H1 (cell line): Measurements from ENCODE around the gene CLDN12. TPM values are rescaled to one million over a fixed set of nuclear protein-coding genes. Genes with fewer than 3 reads are reported as not detected.

Source experiments
- CTCF ChIA-PET: fragments of 300-600 bp; sonication (Branson Sonifier 250); formaldehyde crosslinking; loops from one replicate; lab custom pipeline; 2021; ENCODE audit not compliant: partially characterized antibody; lab: Charles Lee
- POLR2A ChIA-PET: fragments of 300-600 bp; sonication (Branson Sonifier 250); formaldehyde crosslinking; loops from one replicate; lab custom pipeline; 2021; ENCODE audit warnings: inconsistent platforms; ENCODE audit not compliant: partially characterized antibody; lab: Charles Lee
- DNase-seq, 2 experiments: peaks; one replicate each; pipeline versions ENCODE4 v3.0.0 to v3.0.0-alpha.2; 2010 to 2022; ENCODE audit warnings: low spot score in 2 of 2, low read depth in 1 of 2, mixed read lengths in 1 of 2
- FAIRE-seq: peaks from 2 replicates; lab custom pipeline; 2011; peaks lifted over from hg19 to GRCh38; lab: Jason Lieb, UNC
- H2AFZ ChIP-seq: 2 replicates; pipeline ENCODE4 v1.8.1; 2012; ENCODE audit warnings: low read length, inconsistent platforms
- H2AK5ac ChIP-seq: 2 replicates; pipeline ENCODE4 v1.6.1; 2013; ENCODE audit warnings: low read depth, low read length
- H2BK120ac ChIP-seq: replicated peaks from 2 replicates; pipeline ENCODE3; 2013; ENCODE audit warnings: low read depth, low read length, inconsistent platforms
- H2BK12ac ChIP-seq: 2 replicates; pipeline ENCODE4 v1.6.1; 2013; ENCODE audit warnings: low read depth, low read length
- H2BK15ac ChIP-seq: 2 replicates; pipeline ENCODE4 v1.6.1; 2013; ENCODE audit warnings: low read length
- H2BK20ac ChIP-seq: 2 replicates; pipeline ENCODE4 v1.6.1; 2013; ENCODE audit warnings: low read length
- H2BK5ac ChIP-seq: 2 replicates; pipeline ENCODE4 v1.6.1; 2013; ENCODE audit warnings: low read depth, low read length
- H3K14ac ChIP-seq: 2 replicates; pipeline ENCODE4 v1.6.1; 2013; ENCODE audit warnings: inconsistent platforms; ENCODE audit not compliant: insufficient read length
- H3K18ac ChIP-seq: 2 replicates; pipeline ENCODE4 v1.6.1; 2013; ENCODE audit warnings: low read length; ENCODE audit errors: extremely low read depth
- H3K23ac ChIP-seq: 2 replicates; pipeline ENCODE4 v1.6.1; 2013; ENCODE audit warnings: inconsistent platforms; ENCODE audit not compliant: insufficient read length
- H3K23me2 ChIP-seq: 2 replicates; pipeline ENCODE4 v1.6.1; 2013; ENCODE audit warnings: low read depth, low read length
- H3K27ac ChIP-seq: 2 replicates; pipeline ENCODE4 v1.6.1; 2011; ENCODE audit warnings: low read depth, low read length, inconsistent platforms
- H3K27me3 ChIP-seq, 4 experiments: replicated peaks in 1 of 4; 1 replicate in 1 of 4; 2 replicates in 3 of 4; pipeline versions ENCODE4 v1.6.1 to v1.8.1; 2011 to 2013; ENCODE audit warnings: low read length in 3 of 4, mild to moderate bottlenecking in 3 of 4, inconsistent platforms in 2 of 4, mixed read lengths in 2 of 4, moderate library complexity in 1 of 4; ENCODE audit not compliant: control insufficient read depth in 3 of 4, insufficient read depth in 3 of 4; ENCODE audit errors: extremely low read depth in 1 of 4
- H3K36me3 ChIP-seq, 4 experiments: 2 replicates each; pipeline versions ENCODE4 v1.6.1 to v1.8.1; 2011 to 2013; ENCODE audit warnings: mild to moderate bottlenecking in 4 of 4, low read length in 3 of 4, moderate library complexity in 2 of 4, control low read depth in 1 of 4, inconsistent platforms in 1 of 4; ENCODE audit not compliant: insufficient read depth in 4 of 4, control insufficient read depth in 2 of 4
- H3K4ac ChIP-seq: replicated peaks from 2 replicates; pipeline ENCODE3; 2013; ENCODE audit warnings: low read length, low read depth, mixed read lengths, inconsistent platforms; ENCODE audit not compliant: insufficient read length
- H3K4me1 ChIP-seq, 4 experiments: replicated peaks in 1 of 4; 1 replicate in 1 of 4; 2 replicates in 3 of 4; pipeline versions ENCODE4 v1.6.1 to v1.8.1; 2011 to 2013; ENCODE audit warnings: low read length in 3 of 4, inconsistent platforms in 2 of 4, mixed read lengths in 1 of 4; ENCODE audit not compliant: insufficient read depth in 4 of 4, control insufficient read depth in 3 of 4
- H3K4me2 ChIP-seq, 2 experiments: 2 replicates each; pipeline versions ENCODE4 v1.6.1 to v1.8.1; 2011 to 2013; ENCODE audit warnings: low read depth in 2 of 2, low read length in 2 of 2, control low read depth in 1 of 2, inconsistent platforms in 1 of 2, mild to moderate bottlenecking in 1 of 2; ENCODE audit not compliant: insufficient read depth in 1 of 2
- H3K4me3 ChIP-seq, 4 experiments: fragments of 200-600, 300-600 bp in 1 of 4; sonication (generic), shearing (Covaris generic), sonication (Bioruptor Twin) in 1 of 4; 2 replicates each; pipeline versions ENCODE4 v1.5.1 to v1.8.1; 2011 to 2016; ENCODE audit warnings: low read length in 4 of 4, low read depth in 3 of 4, control low read depth in 2 of 4, inconsistent platforms in 2 of 4, mild to moderate bottlenecking in 2 of 4, mixed read lengths in 1 of 4, moderate library complexity in 1 of 4; ENCODE audit not compliant: insufficient read depth in 2 of 4; ENCODE audit errors: extremely low read depth in 1 of 4
- H3K56ac ChIP-seq: replicated peaks from 2 replicates; pipeline ENCODE3; 2013; ENCODE audit warnings: low read depth, mild to moderate bottlenecking, mixed read lengths, low read length, inconsistent platforms; ENCODE audit not compliant: insufficient read length
- H3K79me1 ChIP-seq: 2 replicates; pipeline ENCODE4 v1.6.1; 2013; ENCODE audit warnings: low read depth, low read length, control low read depth
- H3K79me2 ChIP-seq, 2 experiments: 2 replicates each; pipeline versions ENCODE4 v1.6.1 to v1.8.1; 2012 to 2013; ENCODE audit warnings: low read length in 2 of 2, mild to moderate bottlenecking in 2 of 2, inconsistent platforms in 1 of 2; ENCODE audit not compliant: insufficient read depth in 2 of 2, control insufficient read depth in 1 of 2
- H3K9ac ChIP-seq, 4 experiments: replicated peaks in 1 of 4; 1 replicate in 1 of 4; 2 replicates in 3 of 4; pipeline versions ENCODE4 v1.6.1 to v1.8.1; 2011 to 2013; ENCODE audit warnings: low read depth in 3 of 4, low read length in 3 of 4, control low read depth in 2 of 4, mild to moderate bottlenecking in 2 of 4, moderate library complexity in 2 of 4, inconsistent platforms in 1 of 4; ENCODE audit errors: extremely low read depth in 1 of 4
- H3K9me3 ChIP-seq, 2 experiments: 2 replicates each; pipeline versions ENCODE4 v1.6.1 to v1.8.1; 2012 to 2013; ENCODE audit warnings: mild to moderate bottlenecking in 2 of 2, moderate library complexity in 2 of 2, control low read depth in 1 of 2, inconsistent platforms in 1 of 2, low read depth in 1 of 2, low read length in 1 of 2, mixed read lengths in 1 of 2; ENCODE audit not compliant: insufficient read depth in 2 of 2
- H4K20me1 ChIP-seq, 2 experiments: replicated peaks in 1 of 2; 2 replicates each; pipeline versions ENCODE3 to v1.8.1; 2011 to 2013; ENCODE audit warnings: inconsistent platforms in 2 of 2, low read length in 2 of 2, mild to moderate bottlenecking in 1 of 2; ENCODE audit not compliant: insufficient read depth in 2 of 2, control insufficient read depth in 1 of 2
- H4K5ac ChIP-seq: 2 replicates; pipeline ENCODE4 v1.6.1; 2013; ENCODE audit warnings: low read length, low read depth, mixed read lengths, inconsistent platforms; ENCODE audit not compliant: insufficient read length
- H4K8ac ChIP-seq: 2 replicates; pipeline ENCODE4 v1.8.0; 2013; ENCODE audit warnings: mild to moderate bottlenecking, moderate library complexity, low read length, inconsistent platforms; ENCODE audit not compliant: insufficient read depth; ENCODE audit errors: extremely low read depth
- H4K91ac ChIP-seq: replicated peaks from 2 replicates; pipeline ENCODE3; 2013; ENCODE audit warnings: low read length, mixed read lengths, inconsistent platforms; ENCODE audit not compliant: insufficient read length
- ASH2L ChIP-seq: fragments of 200-600, 300-600 bp; sonication (generic); IDR thresholded peaks from one replicate; pipeline ENCODE4 v1.7.1; 2017; ENCODE audit warnings: low read length
- BACH1 ChIP-seq: IDR thresholded peaks from 2 replicates; pipeline ENCODE4 v1.6.1; 2012; ENCODE audit warnings: low read length, improper control_type of control experiment
- BCL11A ChIP-seq, 2 experiments: IDR thresholded peaks; one replicate each; pipeline ENCODE4 v1.6.1; 2011; ENCODE audit warnings: low read depth in 2 of 2, low read length in 2 of 2, mild to moderate bottlenecking in 2 of 2
- BRCA1 ChIP-seq: IDR thresholded peaks from 2 replicates; pipeline ENCODE4 v1.6.1; 2012; ENCODE audit warnings: low read depth, low read length, improper control_type of control experiment
- FOSL1 ChIP-seq: IDR thresholded peaks from 2 replicates; pipeline ENCODE4 v1.6.1; 2011; ENCODE audit warnings: mild to moderate bottlenecking, low read depth, low read length, moderate library complexity; ENCODE audit not compliant: insufficient read depth
- GTF2F1 ChIP-seq: IDR thresholded peaks from 2 replicates; pipeline ENCODE4 v1.6.1; 2012; ENCODE audit warnings: low read depth, low read length, improper control_type of control experiment, borderline replicate concordance
- HDAC6 ChIP-seq: IDR thresholded peaks from one replicate; pipeline ENCODE4 v1.7.1; 2012; ENCODE audit warnings: low read depth, mild to moderate bottlenecking, inconsistent platforms, low read length, moderate library complexity
- JUND ChIP-seq: IDR thresholded peaks from 2 replicates; pipeline ENCODE4 v1.6.1; 2011; ENCODE audit warnings: mild to moderate bottlenecking, improper control_type of control experiment, low read length
- NRF1 ChIP-seq: IDR thresholded peaks from 2 replicates; pipeline ENCODE4 v1.6.1; 2011; ENCODE audit warnings: mild to moderate bottlenecking, low read depth, low read length, improper control_type of control experiment
- POLR2A ChIP-seq, 2 experiments: IDR thresholded peaks; 1 replicate in 1 of 2; 2 replicates in 1 of 2; pipeline ENCODE4 v1.6.1; 2011; ENCODE audit warnings: low read depth in 2 of 2, low read length in 2 of 2, mild to moderate bottlenecking in 2 of 2; ENCODE audit errors: control extremely low read depth in 1 of 2
- POU5F1 ChIP-seq: IDR thresholded peaks from 2 replicates; pipeline ENCODE4 v1.6.1; 2011; ENCODE audit warnings: low read depth, mild to moderate bottlenecking, low read length, moderate library complexity
- SP2 ChIP-seq: IDR thresholded peaks from 2 replicates; pipeline ENCODE4 v1.6.1; 2012; ENCODE audit warnings: mild to moderate bottlenecking, low read length, inconsistent platforms
- SRF ChIP-seq: IDR thresholded peaks from 2 replicates; pipeline ENCODE4 v1.6.1; 2011; ENCODE audit warnings: mild to moderate bottlenecking, low read depth, low read length, moderate library complexity
- SUZ12 ChIP-seq: fragments of 200-600 bp; sonication (generic); IDR thresholded peaks from 2 replicates; pipeline ENCODE4 v1.6.1; 2012; ENCODE audit warnings: mild to moderate bottlenecking, inconsistent platforms, low read length, moderate library complexity, mixed read lengths
- TBP ChIP-seq: IDR thresholded peaks from 2 replicates; pipeline ENCODE4 v1.6.1; 2011; ENCODE audit warnings: low read depth, low read length, improper control_type of control experiment
- YY1 ChIP-seq: IDR thresholded peaks from 2 replicates; pipeline ENCODE4 v1.6.1; 2011; ENCODE audit warnings: low read depth, mild to moderate bottlenecking, low read length
- polyA plus RNA-seq, 7 experiments: library from polyadenylated mRNA; depleted of rRNA in 3 of 7; stranded (reverse) in 5 of 7; unstranded in 2 of 7; fragments of >200 nt in 5 of 7; fragments of 200-250 nt in 2 of 7; gene quantifications; 1 replicate in 5 of 7; 2 replicates in 1 of 7; 4 replicates in 1 of 7; pipeline versions ENCODE4 v1.2.1 to v1.2.3, GENCODE V29; 2011 to 2013; ENCODE audit warnings: missing spikeins in 2 of 7, mixed read lengths in 2 of 7
- total RNA-seq: library from RNA; stranded (reverse); fragmentation: NEBNext Ultra II Directional; extraction: Animal tissue kit (Norgen Biotek cat#: 25700); gene quantifications from 2 replicates; pipeline ENCODE4 v1.2.1, GENCODE V29; 2021

The CLDN12 gene
- total and polyA plus RNA-seq, 2 of the 8 experiments (the other 6 are each of a cell fraction or from before 2014, with no cell fraction given): 49.2 to 127 TPM

DNA sequence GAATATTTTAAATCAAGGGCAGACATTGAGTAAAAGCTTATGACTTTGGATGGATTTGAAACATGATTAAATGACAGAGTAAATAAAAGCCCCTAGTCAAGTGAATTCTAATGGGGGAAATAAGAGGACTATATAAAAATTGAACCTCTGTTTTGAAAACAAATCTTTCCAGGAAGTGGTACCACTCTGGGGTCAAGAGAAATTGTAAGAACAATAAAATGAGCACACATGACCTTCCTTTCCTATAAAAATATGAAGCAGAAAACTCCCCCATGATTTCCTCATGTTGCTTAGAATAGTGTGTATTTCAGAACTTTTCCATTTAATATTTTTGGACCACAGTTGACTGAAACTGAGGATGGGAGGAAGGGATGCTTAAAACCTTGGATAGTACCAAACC, 12.3 kb upstream of the CLDN12 start:
- Histone ChIP-seq H2AK5ac (no peak overlapping the region), H4K8ac (no peak overlapping the region), H2BK12ac (no peak overlapping the region), H3K36me3 (no peaks in the 10 kb centered on the region), H2BK5ac (no peak overlapping the region), H3K4me1 (no peaks in the 10 kb centered on the region), H3K4me2 (no peak overlapping the region), H4K20me1 (no peaks in the 10 kb centered on the region), H3K4ac (no peak overlapping the region), H3K27me3 (no peaks in the 10 kb centered on the region), H3K23ac (no peak overlapping the region), H2BK15ac (no peak overlapping the region), H3K79me1 (no peaks in the 10 kb centered on the region), H3K4me3 (no peak overlapping the region), H3K18ac (no peak overlapping the region), H4K5ac (no peak overlapping the region), H3K14ac (no peak overlapping the region), H3K23me2 (no peaks in the 10 kb centered on the region; the same call in 1 of the 2 replicates), H3K9me3 (no peaks in the 10 kb centered on the region; a peak in 1 of 4 replicates), H2BK120ac (no peak overlapping the region), H2AFZ (no peak overlapping the region), H3K9ac (no peak overlapping the region), H4K91ac (no peak overlapping the region), H3K79me2 (no peaks in the 10 kb centered on the region), H3K27ac (no peak overlapping the region), H3K56ac (no peak overlapping the region), H2BK20ac (no peak overlapping the region)
- TF ChIP-seq SUZ12 (no peak), POU5F1 (no peak), HDAC6 (no peak), TBP (no peak), POLR2A (IDR thresholded peaks at IDR 0.05; ENCODE audit: control extremely low read depth in 1 of 2, low read depth in 2 of 2, low read length in 2 of 2) (no peak), YY1 (no peak), SP2 (no peak), BACH1 (no peak), JUND (no peak), BCL11A (IDR thresholded peaks at IDR 0.05; ENCODE audit: low read depth in 2 of 2, low read length in 2 of 2) (no peak), BRCA1 (no peak), GTF2F1 (no peak), NRF1 (no peak), ASH2L (no peak), SRF (no peak), FOSL1 (no peak)
- DNase-seq (no peak), FAIRE-seq (no peak)
- POLR2A ChIA-PET: interaction anchor here (1.6 kb wide), 1 partner anchor 13 kb away, joined by 5 read pairs; the partner anchor contains the start of gene CLDN12
- CTCF ChIA-PET: no interaction called here
